OCI-LY1 (cell line): ENCODE data around the gene FRAS1.

Experiments used
- EZH2 ChIP-seq: fragments of 200-600 bp; sonication (generic), shearing (Covaris generic); IDR thresholded peaks from 2 replicates; pipeline ENCODE4 v1.8.0; 2017; ENCODE audit warnings: borderline replicate concordance, mixed run types, mild to moderate bottlenecking, antibody characterized with exemption, low read length, moderate library complexity, mixed read lengths
- TF ChIP-seq, protein P1 (sequence below): fragments of 200-600 bp; sonication (generic), shearing (Covaris generic); IDR thresholded peaks from 2 replicates; pipeline ENCODE4 v1.5.1; 2017; ENCODE audit warnings: mild to moderate bottlenecking, antibody characterized with exemption, low read length, moderate library complexity, mixed read lengths

GRCh38 chr4:78081541-78081940 lies 24.4 kb downstream of the FRAS1 start:
- TF ChIP-seq, protein P1, sequence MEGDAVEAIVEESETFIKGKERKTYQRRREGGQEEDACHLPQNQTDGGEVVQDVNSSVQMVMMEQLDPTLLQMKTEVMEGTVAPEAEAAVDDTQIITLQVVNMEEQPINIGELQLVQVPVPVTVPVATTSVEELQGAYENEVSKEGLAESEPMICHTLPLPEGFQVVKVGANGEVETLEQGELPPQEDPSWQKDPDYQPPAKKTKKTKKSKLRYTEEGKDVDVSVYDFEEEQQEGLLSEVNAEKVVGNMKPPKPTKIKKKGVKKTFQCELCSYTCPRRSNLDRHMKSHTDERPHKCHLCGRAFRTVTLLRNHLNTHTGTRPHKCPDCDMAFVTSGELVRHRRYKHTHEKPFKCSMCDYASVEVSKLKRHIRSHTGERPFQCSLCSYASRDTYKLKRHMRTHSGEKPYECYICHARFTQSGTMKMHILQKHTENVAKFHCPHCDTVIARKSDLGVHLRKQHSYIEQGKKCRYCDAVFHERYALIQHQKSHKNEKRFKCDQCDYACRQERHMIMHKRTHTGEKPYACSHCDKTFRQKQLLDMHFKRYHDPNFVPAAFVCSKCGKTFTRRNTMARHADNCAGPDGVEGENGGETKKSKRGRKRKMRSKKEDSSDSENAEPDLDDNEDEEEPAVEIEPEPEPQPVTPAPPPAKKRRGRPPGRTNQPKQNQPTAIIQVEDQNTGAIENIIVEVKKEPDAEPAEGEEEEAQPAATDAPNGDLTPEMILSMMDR = no peak
- TF ChIP-seq EZH2 = no peak
